ENCODE measurements around the gene TANC1.

The TANC1 gene

GRCh38 chr2:159226059-159226461 is 257.6 kb downstream of the TANC1 start:
- DNase-seq = peak; percentile 24
- ATAC-seq = peak; percentile 83

DNA sequence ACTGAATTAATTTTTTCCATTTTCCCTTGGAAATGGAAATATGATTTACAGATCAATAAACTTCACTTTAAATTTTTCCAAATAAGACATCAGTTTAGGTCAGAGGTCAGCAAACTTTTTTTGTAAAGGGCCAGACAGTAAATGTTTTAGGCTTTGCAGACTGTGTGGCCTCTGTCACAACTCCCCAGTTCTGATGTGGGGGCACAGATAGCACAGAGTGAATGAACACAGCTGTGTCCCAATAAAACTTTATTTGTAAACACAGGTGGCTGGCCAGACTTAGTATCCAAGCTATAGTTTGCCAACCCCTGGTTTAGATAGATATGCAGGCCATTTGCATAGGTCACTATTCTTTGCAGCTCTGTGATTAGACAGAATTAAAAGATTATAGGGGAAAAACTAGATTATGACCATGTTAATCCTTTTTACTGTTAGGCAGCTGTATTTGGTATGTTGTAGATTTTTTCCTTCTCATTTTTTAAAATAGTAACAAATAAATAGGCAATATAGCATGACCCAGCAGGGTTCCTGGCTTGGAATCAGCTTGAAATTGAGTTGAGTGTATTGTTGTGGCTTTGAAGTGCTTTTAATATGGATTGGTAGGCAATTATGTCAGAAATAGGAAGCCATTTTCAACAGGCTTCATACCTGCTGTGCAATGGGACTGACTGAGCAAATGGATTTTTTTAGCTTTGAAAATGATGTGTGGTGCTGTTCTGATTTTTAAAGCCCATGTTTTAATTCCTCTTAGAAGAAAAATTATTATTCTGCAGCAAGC is 258.4 kb downstream of the TANC1 start:
- DNase-seq (no peak), ATAC-seq (no peak)

DNA sequence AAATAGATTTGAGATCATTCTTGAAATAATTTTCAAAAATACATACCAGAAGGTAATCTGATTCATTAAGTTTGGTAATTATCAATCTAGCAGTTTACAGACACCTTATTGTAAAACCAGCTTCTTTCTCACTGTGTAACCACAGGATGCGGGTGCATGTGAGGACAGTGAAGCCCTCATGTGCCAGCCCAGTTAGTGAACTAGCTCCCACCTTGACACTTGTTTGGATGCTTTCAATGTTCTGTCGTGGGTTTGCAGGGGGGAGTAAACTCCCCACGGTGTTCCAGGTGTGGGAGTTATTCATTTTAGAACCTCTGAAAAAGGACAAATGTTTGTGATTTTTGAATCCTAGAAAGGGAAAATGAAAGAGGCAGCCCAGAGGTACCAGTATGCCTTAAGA is 259.0 kb downstream of the TANC1 start:
- DNase-seq (no peak), ATAC-seq (no peak)

DNA sequence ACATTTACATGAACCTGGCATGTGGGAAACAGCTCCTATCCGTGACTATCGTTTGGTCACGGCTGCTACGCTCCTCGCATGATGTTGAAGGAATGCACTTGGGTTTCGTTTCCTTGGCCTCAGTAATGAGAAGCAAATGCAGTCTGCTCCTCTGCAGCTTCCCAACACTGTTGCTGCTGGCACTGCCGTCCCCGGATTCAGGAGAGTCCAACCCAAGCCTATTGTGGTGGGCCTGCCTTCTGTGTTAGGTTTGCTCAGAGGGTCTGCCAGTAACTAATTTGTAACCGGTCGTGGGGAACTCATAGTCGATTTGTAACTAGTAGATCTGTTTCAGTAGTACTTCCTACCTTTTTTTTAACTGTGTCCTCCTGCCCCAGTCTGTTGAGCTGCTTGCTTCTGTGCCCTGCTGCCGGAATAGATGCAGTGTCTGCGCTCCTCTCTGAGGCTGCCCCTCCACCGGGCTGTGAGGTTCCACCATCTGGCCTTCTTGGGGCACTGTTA is 259.7 kb downstream of the TANC1 start:
- ATAC-seq = no peak
- no peak for DNase-seq

GRCh38 chr2:159229476-159230144 is 261.2 kb downstream of the TANC1 start:
- DNase-seq = no peak
- no peak for ATAC-seq

DNA sequence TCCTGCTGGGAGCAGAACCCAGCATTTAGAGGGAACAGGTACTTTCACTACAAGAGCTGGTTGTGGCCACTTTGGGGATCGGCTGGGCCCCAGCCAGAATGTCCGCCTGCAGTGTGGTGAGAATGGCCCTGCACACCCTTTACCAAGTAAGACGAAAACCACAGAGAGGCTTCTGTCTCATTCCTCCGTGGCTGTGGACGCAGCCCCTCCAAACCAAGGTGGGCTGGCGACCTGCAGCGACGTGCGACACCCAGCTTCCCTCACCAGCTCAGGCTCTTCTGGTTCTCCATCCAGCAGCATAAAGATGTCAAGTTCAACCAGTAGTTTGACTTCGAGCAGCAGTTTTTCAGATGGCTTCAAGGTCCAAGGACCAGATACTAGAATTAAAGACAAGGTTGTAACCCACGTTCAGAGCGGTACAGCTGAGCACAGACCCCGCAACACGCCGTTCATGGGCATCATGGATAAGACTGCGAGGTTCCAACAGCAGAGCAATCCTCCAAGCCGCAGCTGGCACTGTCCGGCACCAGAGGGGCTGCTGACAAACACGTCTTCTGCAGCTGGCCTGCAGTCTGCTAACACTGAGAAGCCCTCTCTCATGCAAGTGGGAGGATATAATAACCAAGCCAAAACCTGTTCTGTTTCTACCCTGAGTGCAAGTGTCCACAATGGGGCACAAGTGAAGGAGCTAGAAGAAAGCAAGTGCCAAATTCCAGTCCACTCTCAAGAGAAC is 261.9 kb downstream of the TANC1 start:
- DNase-seq = no peak
- ATAC-seq = no peak

- DNase-seq = no peak
Observed at GRCh38 chr2:159232456-159233170, 264.2 kb downstream of the TANC1 start.

DNA sequence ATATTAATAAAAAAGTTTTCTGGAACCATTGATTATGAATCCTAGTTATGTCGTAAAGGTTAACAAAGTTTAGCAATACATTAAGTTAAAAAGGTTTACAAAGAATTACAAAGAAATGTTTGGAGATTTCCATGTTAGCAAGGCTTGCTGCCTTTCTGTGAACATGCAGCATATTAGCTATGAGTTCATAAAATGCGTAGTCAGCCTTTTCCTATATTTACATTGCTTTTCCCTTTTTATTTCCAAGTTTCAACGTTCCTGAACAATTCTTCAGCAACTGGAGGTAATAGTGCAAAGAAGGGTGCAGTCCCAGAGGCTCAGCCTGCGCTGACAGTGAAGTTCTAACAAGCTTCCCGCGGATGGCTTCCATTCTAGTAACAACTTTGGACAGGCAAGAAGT is 266.4 kb downstream of the TANC1 start:
- DNase-seq (no peak), ATAC-seq (no peak)

More at GRCh38 chr2:159232456-159233170, 264.2 kb downstream of the TANC1 start:
- no peak for ATAC-seq

DNA sequence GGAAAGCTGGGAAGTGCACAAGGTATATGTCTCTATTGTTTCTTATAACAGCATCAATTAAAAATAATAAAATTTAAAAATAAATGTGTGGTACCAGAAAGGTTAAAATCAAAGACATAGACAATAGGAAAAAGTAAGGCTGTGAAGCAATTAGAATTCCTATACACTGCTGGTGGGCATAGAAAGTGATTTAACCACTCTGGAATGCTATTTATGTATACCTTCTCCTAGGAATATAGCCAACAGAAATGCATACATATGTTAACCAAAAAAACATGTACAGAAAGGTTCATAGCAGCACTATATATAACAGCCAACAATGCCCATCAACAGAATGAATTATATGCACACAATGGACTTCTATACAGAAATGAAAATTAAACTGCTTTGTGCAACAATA is 275.1 kb downstream of the TANC1 start:
- no peak for DNase-seq

GRCh38 chr2:159246325-159246988 is 278.0 kb downstream of the TANC1 start:
- no peak for DNase-seq
- ATAC-seq = no peak

More for the DNA sequence above, 275.1 kb downstream of the TANC1 start:
- no peak for ATAC-seq

DNA sequence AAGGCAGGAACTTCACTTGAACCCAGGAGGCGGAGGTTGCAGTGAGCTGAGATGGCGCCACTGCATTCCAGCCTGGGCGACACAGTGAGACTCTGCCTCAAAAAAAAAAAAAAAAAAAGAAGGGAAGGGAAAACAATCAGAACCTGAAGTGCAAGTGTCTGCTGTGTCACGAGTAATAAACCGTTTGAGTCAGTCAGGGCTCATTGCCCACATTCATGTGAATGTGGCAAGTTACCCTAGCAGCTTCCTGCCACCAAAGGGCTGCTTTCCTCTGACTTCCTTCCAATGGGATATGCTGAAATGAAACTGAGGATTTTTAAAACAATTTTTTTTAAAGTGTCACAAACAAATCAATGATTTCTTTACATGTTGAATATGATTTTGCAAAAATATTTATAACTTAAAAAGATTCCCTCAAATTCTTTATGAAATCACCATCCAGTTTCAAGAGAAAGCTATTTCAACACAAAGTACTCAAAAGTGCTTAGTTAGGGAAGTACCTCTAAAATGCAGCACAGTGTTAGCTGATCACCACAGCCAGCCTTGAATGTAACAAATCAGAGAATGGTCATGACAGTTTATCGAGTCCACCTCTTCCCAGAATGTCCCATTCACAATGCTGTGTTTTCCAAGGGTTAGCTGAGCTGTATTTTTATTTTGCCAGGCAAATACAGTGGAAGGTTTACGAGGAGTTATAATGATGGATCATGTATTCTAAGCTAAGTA is 281.7 kb downstream of the TANC1 start:
- ATAC-seq = no peak
- no peak for DNase-seq

DNA sequence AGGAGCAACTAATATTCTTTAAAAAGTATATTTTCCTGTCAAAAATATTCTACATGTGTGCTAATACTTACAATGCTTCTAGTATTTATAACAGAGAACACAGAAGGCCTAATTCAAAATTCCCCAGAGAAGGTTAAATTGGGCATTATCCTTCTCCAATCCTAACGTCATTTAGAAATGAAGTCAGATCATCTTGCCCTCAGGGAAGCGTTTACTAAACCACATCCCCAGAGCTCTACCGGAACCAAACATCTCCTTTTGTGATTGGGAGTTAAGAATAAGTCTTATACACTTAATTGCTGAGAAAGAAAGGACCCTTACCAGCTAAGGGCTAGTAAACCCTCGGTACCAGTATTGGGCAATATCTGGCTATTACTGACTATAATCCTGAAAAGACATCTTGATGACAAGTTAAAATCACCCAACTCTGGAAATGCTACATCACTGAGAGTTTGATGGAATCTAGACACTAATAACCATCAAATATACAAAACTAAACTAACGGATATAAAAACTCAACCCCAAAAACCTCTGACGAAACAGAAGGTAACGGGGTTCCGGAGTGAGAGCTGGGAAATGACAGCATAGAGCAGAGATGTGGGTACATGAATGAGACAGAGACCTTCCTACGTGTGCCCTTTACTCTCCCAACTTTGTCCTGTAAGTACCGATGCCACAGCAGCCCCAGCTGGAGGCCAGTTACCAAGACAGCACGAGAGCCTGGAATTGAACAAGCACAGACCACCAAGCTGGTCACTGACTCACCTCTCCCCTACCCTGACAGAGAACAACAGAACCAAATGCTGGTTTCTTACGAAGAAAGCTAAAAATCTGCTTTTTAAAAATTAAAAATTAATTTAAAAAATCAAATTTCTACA is 283.1 kb downstream of the TANC1 start:
- DNase-seq (no peak), ATAC-seq (no peak)

GRCh38 chr2:159252905-159253304 is 284.5 kb downstream of the TANC1 start:
- DNase-seq (no peak), ATAC-seq (no peak)

DNA sequence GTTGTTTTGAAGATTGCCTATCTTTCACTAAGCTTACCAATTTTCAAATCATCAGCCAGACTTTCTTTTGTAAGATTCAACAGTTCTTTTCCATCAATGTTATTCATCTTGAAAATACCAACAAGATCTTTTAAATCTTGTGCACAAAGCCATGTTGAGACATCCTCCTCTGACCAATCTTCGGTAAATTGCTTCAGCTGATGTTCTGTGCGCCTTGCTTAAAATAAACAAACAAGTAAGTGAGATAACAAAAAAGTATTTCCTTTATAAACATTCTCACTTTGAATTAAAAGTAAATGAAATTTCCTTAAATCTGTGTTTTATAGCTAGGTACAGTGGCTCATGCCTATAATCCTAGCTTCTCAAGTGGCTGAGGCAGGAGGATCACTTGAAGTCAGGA is 287.7 kb downstream of the TANC1 start:
- DNase-seq (no peak), ATAC-seq (no peak)

DNA sequence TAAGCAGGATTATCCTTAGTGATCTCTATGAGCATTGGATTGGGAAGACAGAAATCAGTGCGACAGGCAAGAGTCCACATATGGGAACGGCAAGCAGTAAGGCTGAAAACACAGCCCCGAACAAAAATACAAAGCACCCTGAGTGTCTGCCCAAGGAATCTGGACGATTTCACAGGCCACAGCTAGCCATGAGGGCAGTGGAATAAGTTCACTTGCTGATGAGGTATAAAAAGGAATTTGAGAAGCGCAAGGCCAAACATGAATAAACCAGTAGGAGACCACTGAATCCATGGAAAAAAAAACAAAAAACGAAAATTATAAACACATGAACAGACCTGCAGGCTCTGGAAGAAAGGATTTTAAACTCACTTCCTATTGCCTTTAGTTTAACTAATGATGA is 293.8 kb downstream of the TANC1 start:
- no peak for ATAC-seq
- no peak for DNase-seq

DNA sequence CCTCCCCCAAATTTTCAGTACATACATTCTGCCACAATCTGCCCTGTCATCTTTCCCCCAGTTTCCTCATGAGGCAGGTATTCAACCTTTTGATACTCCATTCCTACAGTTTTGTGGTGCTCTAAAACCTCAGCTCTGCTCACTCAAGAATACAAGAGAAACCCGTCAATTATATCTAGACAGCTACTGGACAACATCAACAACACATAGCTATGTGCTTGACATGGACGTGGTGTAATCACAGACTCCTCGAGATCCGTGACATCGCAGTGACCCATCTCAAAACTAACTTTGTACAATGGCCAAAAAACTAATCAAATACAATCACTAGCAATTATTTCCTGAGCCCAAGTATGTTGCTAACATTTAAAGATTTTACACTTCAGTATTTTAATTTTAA is 294.5 kb downstream of the TANC1 start:
- DNase-seq (no peak), ATAC-seq (no peak)

GRCh38 chr2:159265171-159265576 is 296.7 kb downstream of the TANC1 start:
- DNase-seq = no peak
- no peak for ATAC-seq

DNA sequence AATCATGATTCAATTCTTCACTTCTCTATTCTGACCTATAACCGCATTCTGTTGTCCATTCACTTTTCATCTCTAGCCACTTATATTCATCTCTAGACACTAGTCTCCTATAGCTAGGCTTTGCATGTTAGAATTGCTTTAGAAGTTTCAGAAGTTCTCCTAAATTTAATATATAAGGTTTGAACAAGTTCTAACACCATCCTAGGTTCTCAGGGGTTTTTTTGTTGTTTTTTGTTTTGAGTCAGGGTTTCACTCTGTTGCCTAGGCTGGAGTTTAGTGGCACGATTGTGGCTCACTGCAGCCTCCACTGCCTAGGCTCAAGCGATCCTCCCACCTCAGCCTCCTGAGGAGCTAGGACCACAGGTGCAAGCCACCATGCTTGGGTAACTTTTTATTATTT is 298.1 kb downstream of the TANC1 start:
- no peak for ATAC-seq

GRCh38 chr2:159267921-159268320 is 299.5 kb downstream of the TANC1 start:
- DNase-seq (no peak), ATAC-seq (no peak)

More for the DNA sequence above, 298.1 kb downstream of the TANC1 start:
- no peak for DNase-seq
